Measurements from ENCODE around the gene TAL1.
"Not testable (repeated sequence)": the region's sequence is repeated elsewhere in the genome, so short reads cannot be mapped to it uniquely, and the experiment has no call there.

Gene TAL1

GRCh38 chr1:47201179-47201578 lies 30.8 kb downstream of the TAL1 start:
- H3K4me1 ChIP-seq (ENCODE audit: insufficient read depth, low read length, severe bottlenecking), result no peaks in the 10 kb centered on the region
- no peaks in the 10 kb centered on the region; the same call in 1 of the 2 replicates for H3K27me3 ChIP-seq (ENCODE audit: insufficient read depth, low read length)
- no peaks in the 10 kb centered on the region for H4K20me1 ChIP-seq (ENCODE audit: insufficient read depth, low read length)
- H3K36me3 ChIP-seq (ENCODE audit: insufficient read depth, low read length), result no peaks in the 10 kb centered on the region
- H3K79me2 ChIP-seq (ENCODE audit: insufficient read depth, low read length), result no peaks in the 10 kb centered on the region
- H3K9ac ChIP-seq (ENCODE audit: low read length), result no peak overlapping the region
- no peak overlapping the region for H3K4me2 ChIP-seq (ENCODE audit: low read length)
- no peak overlapping the region for H3K27ac ChIP-seq (ENCODE audit: low read depth, low read length, poor library complexity, severe bottlenecking)
- TF ChIP-seq CTCF (IDR thresholded peaks at IDR 0.05; ENCODE audit: low read length), result no peak
- no peak for TF ChIP-seq EZH2 (IDR thresholded peaks at IDR 0.05; ENCODE audit: borderline replicate concordance, low read length)
- no peak overlapping the region for H2AFZ ChIP-seq (ENCODE audit: low read length)
- H3K9me2 ChIP-seq (ENCODE audit: low read depth, low read length), result no peaks in the 10 kb centered on the region
- H3K4me3 ChIP-seq (ENCODE audit: low read depth, low read length, poor library complexity, severe bottlenecking), result no peak overlapping the region
- 0 out of 2 replicates have a peak, but pooled peaks cover 5% of the 10 kb centered on the region for H3K9me3 ChIP-seq (ENCODE audit: low read length)
- no peaks in the 10 kb centered on the region for H3F3A ChIP-seq (ENCODE audit: insufficient read depth, low read length)

DNA sequence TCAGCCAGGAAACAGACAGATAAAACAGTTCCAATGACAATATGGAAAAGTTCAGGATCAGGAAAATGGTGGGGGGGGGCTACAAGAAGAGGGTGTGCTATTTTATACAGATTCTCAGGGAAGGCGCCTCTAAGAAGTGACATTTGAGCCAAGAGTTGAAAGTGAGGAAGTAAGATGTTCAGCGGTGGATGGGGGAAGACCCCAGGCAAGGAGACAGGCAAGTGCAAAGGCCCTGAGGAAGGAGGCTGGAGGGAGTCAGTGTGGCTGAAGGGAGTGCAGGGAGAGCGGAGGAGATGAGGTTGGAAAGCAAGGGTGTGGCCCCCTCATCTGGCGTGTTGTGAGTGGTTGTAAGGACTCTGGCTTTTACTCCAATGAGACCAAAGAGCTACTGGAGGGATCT lies 33.8 kb downstream of the TAL1 start:
- no peak for TF ChIP-seq CTCF (IDR thresholded peaks at IDR 0.05; ENCODE audit: low read length)
- TF ChIP-seq EZH2 (IDR thresholded peaks at IDR 0.05; ENCODE audit: borderline replicate concordance, low read length), result no peak
- Histone ChIP-seq H3K27ac (ENCODE audit: low read depth, low read length, poor library complexity, severe bottlenecking) (no peak overlapping the region), H3K4me2 (ENCODE audit: low read length) (no peak overlapping the region), H3K79me2 (ENCODE audit: insufficient read depth, low read length) (no peaks in the 10 kb centered on the region), H4K20me1 (ENCODE audit: insufficient read depth, low read length) (no peaks in the 10 kb centered on the region), H2AFZ (ENCODE audit: low read length) (no peak overlapping the region), H3K36me3 (ENCODE audit: insufficient read depth, low read length) (no peaks in the 10 kb centered on the region), H3K27me3 (ENCODE audit: insufficient read depth, low read length) (no peaks in the 10 kb centered on the region; the same call in 1 of the 2 replicates), H3K4me1 (ENCODE audit: insufficient read depth, low read length, severe bottlenecking) (no peaks in the 10 kb centered on the region), H3K9me2 (ENCODE audit: low read depth, low read length) (no peaks in the 10 kb centered on the region), H3K4me3 (ENCODE audit: low read depth, low read length, poor library complexity, severe bottlenecking) (no peak overlapping the region), H3F3A (ENCODE audit: insufficient read depth, low read length) (no peaks in the 10 kb centered on the region), H3K9ac (ENCODE audit: low read length) (no peak overlapping the region), H3K9me3 (ENCODE audit: low read length) (0 out of 2 replicates have a peak, but pooled peaks cover 5% of the 10 kb centered on the region)

DNA sequence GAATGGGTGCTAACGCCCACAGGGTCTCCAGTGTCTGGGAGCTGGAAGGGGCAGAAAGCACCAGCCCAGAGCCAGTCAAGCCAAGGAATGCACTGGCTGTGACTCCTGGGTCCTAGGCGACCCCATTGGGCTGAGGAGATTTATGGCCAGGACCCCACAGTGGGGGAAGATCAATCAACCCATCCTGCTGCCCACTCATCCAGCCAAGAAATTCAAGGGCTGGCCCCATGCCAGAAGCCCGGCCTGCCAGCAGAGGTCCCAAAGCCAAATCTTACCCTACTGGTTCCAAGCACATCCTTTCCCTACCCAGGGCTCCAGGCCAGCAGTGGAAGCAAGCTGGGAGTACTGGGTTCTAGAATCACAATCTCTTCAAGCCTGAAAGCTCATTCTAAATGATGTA lies 35.4 kb downstream of the TAL1 start:
- Histone ChIP-seq H3K79me2 (ENCODE audit: insufficient read depth, low read length) (no peaks in the 10 kb centered on the region), H3K27me3 (ENCODE audit: insufficient read depth, low read length) (no peaks in the 10 kb centered on the region; the same call in 1 of the 2 replicates), H3K36me3 (ENCODE audit: insufficient read depth, low read length) (no peaks in the 10 kb centered on the region), H4K20me1 (ENCODE audit: insufficient read depth, low read length) (no peaks in the 10 kb centered on the region), H3K27ac (ENCODE audit: low read depth, low read length, poor library complexity, severe bottlenecking) (no peak overlapping the region), H2AFZ (ENCODE audit: low read length) (no peak overlapping the region), H3K9me2 (ENCODE audit: low read depth, low read length) (no peaks in the 10 kb centered on the region), H3K9me3 (ENCODE audit: low read length) (no peaks in the 10 kb centered on the region), H3K4me3 (ENCODE audit: low read depth, low read length, poor library complexity, severe bottlenecking) (no peak overlapping the region), H3F3A (ENCODE audit: insufficient read depth, low read length) (no peaks in the 10 kb centered on the region), H3K4me2 (ENCODE audit: low read length) (no peak overlapping the region), H3K9ac (ENCODE audit: low read length) (no peak overlapping the region), H3K4me1 (ENCODE audit: insufficient read depth, low read length, severe bottlenecking) (no peaks in the 10 kb centered on the region)
- TF ChIP-seq EZH2 (IDR thresholded peaks at IDR 0.05; ENCODE audit: borderline replicate concordance, low read length) (no peak), CTCF (IDR thresholded peaks at IDR 0.05; ENCODE audit: low read length) (no peak)

DNA sequence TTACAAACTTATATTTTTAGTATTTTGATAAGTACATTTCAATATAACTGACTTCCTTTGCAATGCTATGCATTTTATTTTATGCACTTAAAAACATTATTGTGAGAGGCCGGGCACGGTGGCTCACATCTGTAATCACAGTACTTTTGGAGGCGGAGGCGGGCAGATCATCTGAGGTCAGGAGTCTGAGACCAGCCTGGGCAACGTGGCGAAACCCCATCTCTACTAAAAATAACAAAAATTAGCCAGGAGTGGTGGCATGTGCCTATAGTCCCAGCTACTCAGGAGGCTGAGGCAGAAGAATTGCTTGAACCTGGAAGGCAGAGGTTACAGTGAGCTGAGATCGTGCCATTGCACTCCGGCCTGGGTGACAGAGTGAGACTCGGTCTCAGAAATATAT lies 36.0 kb downstream of the TAL1 start:
- H3K79me2 ChIP-seq (ENCODE audit: insufficient read depth, low read length); H3K4me1 ChIP-seq (ENCODE audit: insufficient read depth, low read length, severe bottlenecking); H3K4me2 ChIP-seq (ENCODE audit: low read length); H3K36me3 ChIP-seq (ENCODE audit: insufficient read depth, low read length); H3F3A ChIP-seq (ENCODE audit: insufficient read depth, low read length); H3K27ac ChIP-seq (ENCODE audit: low read depth, low read length, poor library complexity, severe bottlenecking); H2AFZ ChIP-seq (ENCODE audit: low read length); H3K9me3 ChIP-seq (ENCODE audit: low read length); H4K20me1 ChIP-seq (ENCODE audit: insufficient read depth, low read length); H3K27me3 ChIP-seq (ENCODE audit: insufficient read depth, low read length); H3K9ac ChIP-seq (ENCODE audit: low read length); H3K4me3 ChIP-seq (ENCODE audit: low read depth, low read length, poor library complexity, severe bottlenecking); H3K9me2 ChIP-seq (ENCODE audit: low read depth, low read length): not testable (repeated sequence)

Data from OCI-LY1 (cell line).